HCT116 (cell line): ENCODE measurements around the gene EFNB2. TPM values are rescaled to one million over a fixed set of nuclear protein-coding genes. Genes with fewer than 3 reads are reported as not detected.

Source experiments
- ATAC-seq: fragments of 200-7000 bp; cut with Tn5 transposase; 2 replicates; pipeline ENCODE4 v1.9.1; 2020; ENCODE audit warnings: mild to moderate bottlenecking, moderate library complexity
- BruUV-seq: library from RNA; stranded (reverse); fragments of 400-500 nt; replicated peaks from 2 replicates; lab custom pipeline; 2021; lab: Mats Ljungman, UMichigan
- CTCF ChIA-PET: fragments of 300-600 bp; sonication (Branson Sonifier 250); formaldehyde crosslinking; loops from one replicate; lab custom pipeline; 2021; ENCODE audit warnings: antibody characterized with exemption; lab: Charles Lee
- POLR2A ChIA-PET: fragments of 300-600, 350-600 bp; sonication (Branson Sonifier 250); formaldehyde crosslinking; loops from one replicate; lab custom pipeline; 2021; ENCODE audit warnings: antibody characterized with exemption; lab: Charles Lee
- RAD21 ChIA-PET, 2 experiments: fragments of 300-600 bp; sonication (Branson Sonifier 250); formaldehyde crosslinking; loops; one replicate each; lab custom pipeline; 2023; ENCODE audit warnings: low total read pairs in 2 of 2; ENCODE audit not compliant: uncharacterized antibody in 2 of 2, unreplicated experiment in 2 of 2, low non-redundant PET in 1 of 2; lab: Charles Lee
- DNase-seq: peaks from one replicate; pipeline ENCODE4 v3.0.0-alpha.2; 2010; ENCODE audit warnings: low read depth, low spot score
- H2AFZ ChIP-seq: fragments of 200-600 bp; shearing (Covaris generic), sonication (generic); 2 replicates; pipeline ENCODE4 v1.6.1; 2017; ENCODE audit warnings: low read depth, mixed run types, mixed read lengths, antibody characterized with exemption, low read length; ENCODE audit not compliant: poor library complexity, severe bottlenecking
- H3K27ac ChIP-seq: 2 replicates; pipeline ENCODE4 v1.5.1; 2012; ENCODE audit warnings: low read depth, low read length
- H3K27me3 ChIP-seq: fragments of 200-600 bp; sonication (generic); 2 replicates; pipeline ENCODE4 v1.6.1; 2016; ENCODE audit warnings: mixed run types, low read length, mixed read lengths; ENCODE audit not compliant: insufficient read depth
- H3K36me3 ChIP-seq, 2 experiments: fragments of 200-500 bp in 1 of 2; fragments of 200-600 bp in 1 of 2; sonication (Bioruptor generic) in 1 of 2; sonication (generic) in 1 of 2; 2 replicates each; pipeline versions ENCODE4 v1.5.1 to v1.6.1; 2014 to 2016; ENCODE audit warnings: low read length in 2 of 2, inconsistent platforms in 1 of 2, mixed read lengths in 1 of 2, mixed run types in 1 of 2; ENCODE audit not compliant: insufficient read depth in 2 of 2, control insufficient read depth in 1 of 2
- H3K4me1 ChIP-seq, 2 experiments: fragments of 200-600 bp in 1 of 2; sonication (generic) in 1 of 2; 2 replicates each; pipeline versions ENCODE4 v1.5.1 to v1.6.1; 2012 to 2017; ENCODE audit warnings: low read length in 2 of 2, inconsistent platforms in 1 of 2, mild to moderate bottlenecking in 1 of 2, mixed read lengths in 1 of 2, mixed run types in 1 of 2, moderate library complexity in 1 of 2; ENCODE audit not compliant: insufficient read depth in 2 of 2, control insufficient read depth in 1 of 2
- H3K4me2 ChIP-seq: fragments of 200-600 bp; sonication (generic); 2 replicates; pipeline ENCODE4 v1.6.1; 2017; ENCODE audit warnings: mixed run types, low read length, mixed read lengths
- H3K4me3 ChIP-seq, 2 experiments: fragments of 200-600 bp in 1 of 2; sonication (generic) in 1 of 2; replicated peaks in 1 of 2; 2 replicates each; pipeline ENCODE4 v1.5.1; 2011 to 2016; ENCODE audit warnings: low read length in 2 of 2, control low read depth in 1 of 2, low read depth in 1 of 2, mild to moderate bottlenecking in 1 of 2, mixed read lengths in 1 of 2, mixed run types in 1 of 2
- H3K79me2 ChIP-seq: fragments of 200-600 bp; sonication (generic); 2 replicates; pipeline ENCODE4 v1.6.1; 2017; ENCODE audit warnings: mild to moderate bottlenecking, mixed run types, low read length, moderate library complexity, mixed read lengths; ENCODE audit not compliant: insufficient read depth
- H3K9ac ChIP-seq: fragments of 200-600 bp; sonication (generic); 2 replicates; pipeline ENCODE4 v1.6.1; 2016; ENCODE audit warnings: low read length, mixed read lengths
- H3K9me2 ChIP-seq: fragments of 200-600 bp; sonication (generic), shearing (Covaris generic); 2 replicates; pipeline ENCODE4 v1.6.1; 2017; ENCODE audit warnings: mixed run types, mild to moderate bottlenecking, moderate library complexity; ENCODE audit not compliant: insufficient read depth
- H3K9me3 ChIP-seq, 2 experiments: fragments of 200-500 bp in 1 of 2; fragments of 200-600 bp in 1 of 2; sonication (Bioruptor generic) in 1 of 2; sonication (generic) in 1 of 2; 2 replicates each; pipeline ENCODE4 v1.6.1; 2014 to 2017; ENCODE audit warnings: low read length in 2 of 2, mixed read lengths in 2 of 2, inconsistent platforms in 1 of 2, low read depth in 1 of 2, mild to moderate bottlenecking in 1 of 2, mixed run types in 1 of 2, moderate library complexity in 1 of 2; ENCODE audit not compliant: control insufficient read depth in 1 of 2, insufficient read depth in 1 of 2
- H4K20me1 ChIP-seq: fragments of 200-600 bp; sonication (generic), shearing (Covaris generic); 2 replicates; pipeline ENCODE4 v1.6.1; 2017; ENCODE audit warnings: mixed run types, mild to moderate bottlenecking, moderate library complexity; ENCODE audit not compliant: insufficient read depth
- CTCF ChIP-seq, 3 experiments: fragments of 200-600 bp in 1 of 3; sonication (generic) in 1 of 3; IDR thresholded peaks in 2 of 3; conservative IDR thresholded peaks in 1 of 3; 2 replicates each; pipeline ENCODE4 v1.5.1; 2012 to 2017; ENCODE audit warnings: low read depth in 2 of 3, low read length in 2 of 3, antibody characterized with exemption in 1 of 3, borderline replicate concordance in 1 of 3, control low read depth in 1 of 3, mild to moderate bottlenecking in 1 of 3, mixed read lengths in 1 of 3, mixed run types in 1 of 3, moderate library complexity in 1 of 3; ENCODE audit not compliant: insufficient read depth in 1 of 3
- EZH2phosphoT487 ChIP-seq: fragments of 200-600 bp; IDR thresholded peaks from 2 replicates; pipeline ENCODE4 v1.6.1; 2018; ENCODE audit warnings: antibody characterized with exemption, borderline replicate concordance
- FOSL1 ChIP-seq: IDR thresholded peaks from 2 replicates; pipeline ENCODE4 v1.6.1; 2012; ENCODE audit warnings: low read depth
- JUND ChIP-seq: IDR thresholded peaks from 2 replicates; pipeline ENCODE4 v1.6.1; 2012
- MAX ChIP-seq: IDR thresholded peaks from 2 replicates; pipeline ENCODE4 v1.6.1; 2012
- POLR2A ChIP-seq: IDR thresholded peaks from 2 replicates; pipeline ENCODE4 v1.7.0; 2011; ENCODE audit warnings: borderline replicate concordance; ENCODE audit not compliant: insufficient read depth, insufficient read length; ENCODE audit errors: extremely low read depth
- RAD21 ChIP-seq: IDR thresholded peaks from 2 replicates; pipeline ENCODE4 v1.6.1; 2012; ENCODE audit warnings: low read depth, mild to moderate bottlenecking
- SP1 ChIP-seq: IDR thresholded peaks from 2 replicates; pipeline ENCODE4 v1.6.1; 2012; ENCODE audit warnings: low read depth
- SRF ChIP-seq: IDR thresholded peaks from 2 replicates; pipeline ENCODE4 v1.6.1; 2012; ENCODE audit warnings: low read depth
- YY1 ChIP-seq: IDR thresholded peaks from 2 replicates; pipeline ENCODE4 v1.6.1; 2011; ENCODE audit warnings: low read length, low read depth, moderate library complexity, mild to moderate bottlenecking; ENCODE audit not compliant: insufficient replicate concordance; ENCODE audit errors: extremely low read depth
- intact Hi-C: fragments of 100-400 bp; cut with micrococcal nuclease; formaldehyde crosslinking; loops from 2 replicates; pipeline ENCODE4 v1.10.0; 2022
- total RNA-seq: library from RNA; stranded (reverse); gene quantifications from one replicate; pipeline ENCODE4 v1.2.1, GENCODE V29; 2021; ENCODE audit not compliant: unreplicated experiment

Gene EFNB2
- total RNA-seq, 1 experiment from 2014 or later = 30.9 TPM

DNA sequence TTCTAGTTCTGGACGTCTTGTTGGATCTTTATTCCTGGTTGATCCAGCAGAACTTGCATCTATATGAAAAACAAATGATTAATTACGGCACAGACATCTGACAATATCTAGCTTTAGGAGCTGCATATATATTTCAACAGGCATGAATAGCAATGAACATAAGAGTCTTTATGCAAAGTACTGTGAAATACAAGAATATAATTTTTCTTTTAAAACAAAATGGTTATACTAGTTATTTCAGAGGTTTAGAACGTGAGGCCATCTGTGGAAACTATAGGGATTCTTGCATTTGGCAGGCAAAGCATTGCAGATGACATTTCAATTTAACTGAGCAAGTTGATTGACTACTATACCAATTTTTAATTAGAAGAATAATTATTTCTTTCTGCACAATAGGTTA is 40.5 kb downstream of the EFNB2 start:
- H3K27ac ChIP-seq = no peak overlapping the region
- H3K9ac ChIP-seq = no peak overlapping the region
- no peaks in the 10 kb centered on the region for H3K9me2 ChIP-seq
- no peaks in the 10 kb centered on the region for H3K27me3 ChIP-seq
- no peak for TF ChIP-seq FOSL1
- no peak for TF ChIP-seq SP1
- TF ChIP-seq CTCF (IDR thresholded peaks at IDR 0.05 in 2 of 3, conservative IDR thresholded peaks at IDR 0.05 in 1 of 3; ENCODE audit: borderline replicate concordance in 1 of 3, insufficient read depth in 1 of 3, low read depth in 2 of 3, low read length in 2 of 3) = no peak
- TF ChIP-seq RAD21 = no peak
- no peak for TF ChIP-seq SRF
- no peak for TF ChIP-seq EZH2phosphoT487
- no peak for TF ChIP-seq YY1
- no peak for TF ChIP-seq POLR2A
- no peak for TF ChIP-seq MAX
- no peak for TF ChIP-seq JUND
- TF ChIP-seq, all 23 proteins: peak for 0
- RAD21 ChIA-PET = no interaction called here
- Histone ChIP-seq H3K9me3 (no peaks in the 10 kb centered on the region), H3K4me1 (no peaks in the 10 kb centered on the region), H3K36me3 (peaks cover 19 to 26% of the 10 kb centered on the region in 2 experiments; a peak in 3 of 4 replicates), H4K20me1 (no peaks in the 10 kb centered on the region), H3K4me3 (no peak overlapping the region), H2AFZ (no peak overlapping the region), H3K79me2 (peaks cover 19% of the 10 kb centered on the region), H3K4me2 (no peak overlapping the region)
- CTCF ChIA-PET = no interaction called here
- no peak for DNase-seq
- no peak for ATAC-seq
- no TSS peak for BruUV-seq
- POLR2A ChIA-PET = no interaction called here
- intact Hi-C loops = no loop called here
